ENCODE measurements around the gene DLGAP1. TPM values are rescaled to one million over a fixed set of nuclear protein-coding genes. Genes with fewer than 3 reads are reported as not detected.

DLGAP1 gene
- total and polyA plus RNA-seq, 10 of the 15 experiments (the other 5 are each of a cell fraction or from before 2014, with no cell fraction given) = 0.23 to 27.6 (median 1.9) TPM

- ChIA-PET CTCF (interaction anchor here (0.8 to 2.1 kb wide), 8 partner anchors 12 to 1201 kb away, joined by 3 to 10 read pairs (median 4); no protein-coding TSS in a partner anchor), RAD21 (ENCODE audit: unreplicated experiment) (no interaction called here)
These were observed 597.6 kb downstream of the DLGAP1 start for GRCh38 chr18:3857544-3857943.

More at GRCh38 chr18:3857544-3857943, 597.6 kb downstream of the DLGAP1 start:
- Histone ChIP-seq H3K4me2 (ENCODE audit: control insufficient read depth, insufficient read depth) (no peak overlapping the region), H3K4me3 (no peak overlapping the region), H3K9me3 (replicated peaks; ENCODE audit: control insufficient read depth, insufficient read depth, low read length) (no peaks in the 10 kb centered on the region), H3K36me3 (ENCODE audit: control insufficient read depth in 2 of 2, insufficient read depth in 2 of 2, low read length in 1 of 2) (no peaks in the 10 kb centered on the region), H3K9ac (ENCODE audit: control insufficient read depth, insufficient read depth, low read length) (no peak overlapping the region), H4K20me1 (ENCODE audit: control insufficient read depth, insufficient read depth) (no peaks in the 10 kb centered on the region), H3K79me2 (ENCODE audit: control insufficient read depth, insufficient read depth, low read length) (no peaks in the 10 kb centered on the region), H2AFZ (ENCODE audit: control insufficient read depth, low read depth, low read length) (no peak overlapping the region), H3K27me3 (replicated peaks in 1 of 2; ENCODE audit: control insufficient read depth in 2 of 2, insufficient read depth in 2 of 2, low read length in 1 of 2) (no peaks in the 10 kb centered on the region), H3K27ac (ENCODE audit: control insufficient read depth, insufficient read depth) (no peak overlapping the region), H3K4me1 (ENCODE audit: control insufficient read depth, insufficient read depth, low read length) (no peaks in the 10 kb centered on the region)
- DNase-seq (ENCODE audit: low read depth, low spot score) (no peak), ATAC-seq (no peak), FAIRE-seq (no peak)
- ChIA-PET POLR2A (no interaction called here), SMC1A (ENCODE audit: uncharacterized antibody, unreplicated experiment) (interaction anchor here (0.6 to 3.2 kb wide), 6 partner anchors 13 to 111 kb away, joined by 3 to 12 read pairs (median 5); no protein-coding TSS in a partner anchor)
- in situ Hi-C loops (cut with MboI) = no loop called here
- TF ChIP-seq BCL3 (IDR thresholded peaks at IDR 0.05; ENCODE audit: borderline replicate concordance, insufficient read depth, low read depth, low read length, poor library complexity, severe bottlenecking) = no peak
- no peak for TF ChIP-seq ZNF274 (IDR thresholded peaks at IDR 0.05; ENCODE audit: insufficient read depth, insufficient read length)
- TF ChIP-seq ATF7 (IDR thresholded peaks at IDR 0.05; ENCODE audit: low read depth) = no peak
- TF ChIP-seq RAD51 (IDR thresholded peaks at IDR 0.05) = no peak
- TF ChIP-seq MTA3 (IDR thresholded peaks at IDR 0.05; ENCODE audit: borderline replicate concordance, low read length) = no peak
- TF ChIP-seq SRF (IDR thresholded peaks at IDR 0.05; ENCODE audit: low read depth in 2 of 2, low read length in 2 of 2) = no peak
- TF ChIP-seq SIN3A (IDR thresholded peaks at IDR 0.05; ENCODE audit: low read depth, low read length) = no peak
- no peak for TF ChIP-seq NFYA (IDR thresholded peaks at IDR 0.05; ENCODE audit: borderline replicate concordance, low read depth, low read length)
- TF ChIP-seq MTA2 (IDR thresholded peaks at IDR 0.05; ENCODE audit: low read depth) = no peak
- no peak for TF ChIP-seq YY1 (IDR thresholded peaks at IDR 0.05; ENCODE audit: low read depth, low read length)
- no peak for TF ChIP-seq CUX1 (IDR thresholded peaks at IDR 0.05; ENCODE audit: insufficient replicate concordance, low read depth, low read length)
- no peak for TF ChIP-seq HDGF (IDR thresholded peaks at IDR 0.05)
- no TSS peak for BruUV-seq (replicated peaks)
- intact Hi-C loops (cut with micrococcal nuclease; ENCODE audit: unreplicated experiment) = no loop called here
- WGBS (ENCODE audit: insufficient coverage, insufficient replicate concordance, low lambda C conversion rate, missing lambda C conversion rate) = 0% methylated on average over 1 of the region's 1 CpG
